Lower leg skin (tissue), 4 donors: ENCODE data around the gene FAM20A. TPM values are rescaled to one million over a fixed set of nuclear protein-coding genes. Genes with fewer than 3 reads are reported as not detected.

ENCODE experiments used
- DNase-seq, 2 donors: peaks; one replicate each; pipeline ENCODE4 v3.0.0-alpha.2; 2019; ENCODE audit warnings: low spot score in 2 of 2
- H3K4me3 ChIP-seq: fragments of 200-600 bp; sonication (generic); 2 replicates; pipeline ENCODE4 v1.5.1; 2017; ENCODE audit warnings: mild to moderate bottlenecking, low read depth; ENCODE audit not compliant: poor library complexity, severe bottlenecking
- CTCF ChIP-seq, 3 donors: fragments of 450-650 bp; IDR thresholded peaks; one replicate each; pipeline ENCODE4 v1.5.1; 2016; ENCODE audit warnings: antibody characterized with exemption in 3 of 3, mild to moderate bottlenecking in 3 of 3, moderate library complexity in 2 of 3
- POLR2A ChIP-seq, 2 donors: fragments of 450-650 bp; IDR thresholded peaks; one replicate each; pipeline ENCODE4 v1.6.1; 2016 to 2017; ENCODE audit warnings: antibody characterized with exemption in 2 of 2, mild to moderate bottlenecking in 1 of 2, moderate library complexity in 1 of 2
- WGBS, 2 donors: methylation state at CpG; one replicate each; pipeline ENCODE4 v1.1.5; 2018; 5-methylcytosine and 5-hydroxymethylcytosine counted together
- intact Hi-C: fragments of 100-400 bp; cut with DNase I; formaldehyde crosslinking; loops from one replicate; pipeline ENCODE4 v1.15.0; 2023; ENCODE audit warnings: low total_unique reads
- total RNA-seq, 4 donors: library from RNA; depleted of rRNA; stranded (reverse); fragments of >200 nt; gene quantifications; one replicate each; pipeline ENCODE4 v1.1.0, GENCODE V29; 2016

The FAM20A gene
- total RNA-seq, 4 donors from 2014 or later = 2.6 to 5.8 (median 4.3) TPM

- TF ChIP-seq CTCF (IDR thresholded peaks at IDR 0.05) (no peak), POLR2A (IDR thresholded peaks at IDR 0.05) (no peak)
- intact Hi-C loops = no loop called here
- 41% methylated on average over 6 of the region's 6 CpGs for WGBS, 2 donors
- DNase-seq = peak in 1 of 2 donors; percentile 59
- H3K4me3 ChIP-seq = no peak overlapping the region
Observed at GRCh38 chr17:68580236-68580770, 20.9 kb downstream of the FAM20A start.

GRCh38 chr17:68579194-68579927, 21.8 kb downstream of the FAM20A start:
- 89 to 93% methylated on average over 8 of the region's 8 CpGs for WGBS, 2 donors
- intact Hi-C loops = no loop called here
- no peak for DNase-seq
- TF ChIP-seq CTCF (IDR thresholded peaks at IDR 0.05) = no peak
- TF ChIP-seq POLR2A (IDR thresholded peaks at IDR 0.05) = no peak
- H3K4me3 ChIP-seq = no peak overlapping the region

GRCh38 chr17:68578236-68578635, 22.9 kb downstream of the FAM20A start:
- TF ChIP-seq POLR2A (IDR thresholded peaks at IDR 0.05) (no peak), CTCF (IDR thresholded peaks at IDR 0.05) (no peak)
- intact Hi-C loops = no loop called here
- no peak for DNase-seq
- WGBS, 2 donors = 83 to 90% methylated on average over 3 of the region's 3 CpGs
- no peak overlapping the region for H3K4me3 ChIP-seq

- no peak overlapping the region for H3K4me3 ChIP-seq
- TF ChIP-seq POLR2A (IDR thresholded peaks at IDR 0.05) = no peak
- no peak for TF ChIP-seq CTCF (IDR thresholded peaks at IDR 0.05)
- intact Hi-C loops = no loop called here
- WGBS, 2 donors = 63 to 64% methylated on average over 3 of the region's 3 CpGs
- DNase-seq = no peak
Observed at GRCh38 chr17:68577497-68577821, 23.7 kb downstream of the FAM20A start.

- WGBS, 2 donors = 58 to 61% methylated on average over 8 of the region's 8 CpGs
- intact Hi-C loops = no loop called here
Observed at GRCh38 chr17:68576811-68577496, 24.2 kb downstream of the FAM20A start.

More at GRCh38 chr17:68576811-68577496, 24.2 kb downstream of the FAM20A start:
- no peak overlapping the region for H3K4me3 ChIP-seq
- DNase-seq = no peak
- TF ChIP-seq CTCF (IDR thresholded peaks at IDR 0.05) (no peak), POLR2A (IDR thresholded peaks at IDR 0.05) (no peak)
